HFF-Myc (cell line): ENCODE data around the gene PALD1.
"Not testable (repeated sequence)": the region's sequence is repeated elsewhere in the genome, so short reads cannot be mapped to it uniquely, and the experiment has no call there.

Experiments
- DNase-seq: peaks from one replicate; pipeline ENCODE4 v3.0.0-alpha.2; 2011; ENCODE audit warnings: low read depth; ENCODE audit errors: extremely low read depth
- H3K4me3 ChIP-seq: replicated peaks from 2 replicates; pipeline ENCODE4 v1.5.1; 2011; ENCODE audit warnings: low read depth, mild to moderate bottlenecking, control low read depth, low read length
- TF ChIP-seq, protein P1 (sequence below): IDR thresholded peaks from 2 replicates; pipeline ENCODE4 v1.5.1; 2012; ENCODE audit warnings: mild to moderate bottlenecking, low read depth, low read length, control low read depth; ENCODE audit errors: missing control alignments

PALD1 gene

DNA sequence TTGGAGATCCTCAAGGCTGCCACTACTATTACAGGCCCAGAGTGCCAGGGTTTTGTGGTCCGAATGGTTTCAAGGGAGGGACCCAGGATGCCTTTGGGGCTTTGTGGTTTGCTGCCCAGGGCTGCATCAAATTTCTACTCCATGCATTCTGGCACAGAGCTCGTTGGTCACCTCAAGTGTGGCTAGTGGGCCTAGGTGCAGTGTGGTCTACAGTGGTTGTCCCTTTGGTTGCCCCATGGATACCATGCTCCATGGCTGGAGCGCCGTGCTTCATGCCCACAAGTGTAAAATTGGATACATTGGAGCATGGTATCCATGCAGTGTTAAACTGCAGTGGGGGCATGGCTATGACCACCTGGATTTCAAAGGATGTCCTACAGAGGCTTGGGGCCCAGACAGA lies 129.4 kb downstream of the PALD1 start:
- no peak overlapping the region for H3K4me3 ChIP-seq
- no peak for DNase-seq
- TF ChIP-seq, protein P1, sequence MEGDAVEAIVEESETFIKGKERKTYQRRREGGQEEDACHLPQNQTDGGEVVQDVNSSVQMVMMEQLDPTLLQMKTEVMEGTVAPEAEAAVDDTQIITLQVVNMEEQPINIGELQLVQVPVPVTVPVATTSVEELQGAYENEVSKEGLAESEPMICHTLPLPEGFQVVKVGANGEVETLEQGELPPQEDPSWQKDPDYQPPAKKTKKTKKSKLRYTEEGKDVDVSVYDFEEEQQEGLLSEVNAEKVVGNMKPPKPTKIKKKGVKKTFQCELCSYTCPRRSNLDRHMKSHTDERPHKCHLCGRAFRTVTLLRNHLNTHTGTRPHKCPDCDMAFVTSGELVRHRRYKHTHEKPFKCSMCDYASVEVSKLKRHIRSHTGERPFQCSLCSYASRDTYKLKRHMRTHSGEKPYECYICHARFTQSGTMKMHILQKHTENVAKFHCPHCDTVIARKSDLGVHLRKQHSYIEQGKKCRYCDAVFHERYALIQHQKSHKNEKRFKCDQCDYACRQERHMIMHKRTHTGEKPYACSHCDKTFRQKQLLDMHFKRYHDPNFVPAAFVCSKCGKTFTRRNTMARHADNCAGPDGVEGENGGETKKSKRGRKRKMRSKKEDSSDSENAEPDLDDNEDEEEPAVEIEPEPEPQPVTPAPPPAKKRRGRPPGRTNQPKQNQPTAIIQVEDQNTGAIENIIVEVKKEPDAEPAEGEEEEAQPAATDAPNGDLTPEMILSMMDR: no peak

DNA sequence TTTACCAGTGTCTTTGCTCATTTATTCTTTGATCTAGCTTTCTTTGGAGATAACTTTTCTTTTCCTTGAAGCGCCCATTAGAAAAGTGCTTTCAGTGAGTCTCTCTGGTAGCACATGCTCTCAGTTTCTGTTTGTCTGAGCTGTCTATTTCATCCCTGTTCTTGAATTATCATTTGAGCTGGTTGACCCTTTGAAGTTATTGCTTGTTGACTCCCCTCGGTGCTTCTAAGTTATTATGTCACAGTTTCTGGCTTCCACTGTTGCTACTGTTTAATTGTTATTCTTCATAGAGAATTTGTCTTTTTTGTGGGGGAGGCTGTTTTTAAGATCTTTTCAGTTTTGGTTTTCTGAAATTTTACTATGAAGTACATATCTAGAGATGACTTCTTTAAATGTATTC lies 135.4 kb downstream of the PALD1 start:
- DNase-seq: no peak
- TF ChIP-seq, protein P1: no peak

DNA sequence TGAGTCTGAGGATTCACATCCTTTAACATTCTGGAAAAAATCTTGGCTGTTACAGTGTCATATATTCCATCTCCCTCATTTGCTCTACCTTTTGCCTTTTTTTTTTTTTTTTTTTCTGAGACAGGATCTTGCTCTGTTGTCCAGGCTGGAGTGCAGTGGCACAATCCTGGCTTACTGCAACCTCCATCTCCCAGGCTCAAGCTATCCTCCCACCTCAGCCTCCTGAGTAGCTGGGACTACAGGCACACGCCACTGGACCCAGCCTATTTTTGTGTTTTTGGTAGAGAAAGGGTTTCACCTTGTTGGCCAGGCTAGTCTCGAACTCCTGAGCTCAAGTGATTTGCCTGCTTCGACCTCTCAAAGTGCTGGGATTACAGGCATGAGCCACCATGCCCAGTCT lies 135.8 kb downstream of the PALD1 start:
- not testable (repeated sequence) for H3K4me3 ChIP-seq, DNase-seq

More for the DNA sequence above, 135.4 kb downstream of the PALD1 start:
- H3K4me3 ChIP-seq: no peak overlapping the region

DNA sequence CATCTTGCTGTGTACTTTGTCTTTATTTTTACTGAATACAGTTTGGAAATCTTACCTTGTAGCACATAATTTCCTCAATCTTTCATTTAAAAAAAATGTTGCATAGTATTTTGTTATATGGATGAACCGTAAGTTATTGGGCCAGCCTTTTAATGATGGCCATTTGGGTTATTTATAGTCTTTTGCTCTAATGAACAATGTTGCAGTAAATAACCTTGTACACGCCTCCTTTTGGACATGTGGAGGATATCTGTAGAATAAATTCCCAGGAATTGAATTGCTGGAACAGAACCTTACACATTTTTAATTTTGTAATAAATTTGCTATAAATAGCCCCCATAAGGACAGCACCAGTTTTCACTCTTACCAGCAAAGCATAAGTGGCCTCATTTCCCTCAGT lies 136.6 kb downstream of the PALD1 start:
- H3K4me3 ChIP-seq: no peak overlapping the region
- TF ChIP-seq, protein P1: no peak
- DNase-seq: no peak

DNA sequence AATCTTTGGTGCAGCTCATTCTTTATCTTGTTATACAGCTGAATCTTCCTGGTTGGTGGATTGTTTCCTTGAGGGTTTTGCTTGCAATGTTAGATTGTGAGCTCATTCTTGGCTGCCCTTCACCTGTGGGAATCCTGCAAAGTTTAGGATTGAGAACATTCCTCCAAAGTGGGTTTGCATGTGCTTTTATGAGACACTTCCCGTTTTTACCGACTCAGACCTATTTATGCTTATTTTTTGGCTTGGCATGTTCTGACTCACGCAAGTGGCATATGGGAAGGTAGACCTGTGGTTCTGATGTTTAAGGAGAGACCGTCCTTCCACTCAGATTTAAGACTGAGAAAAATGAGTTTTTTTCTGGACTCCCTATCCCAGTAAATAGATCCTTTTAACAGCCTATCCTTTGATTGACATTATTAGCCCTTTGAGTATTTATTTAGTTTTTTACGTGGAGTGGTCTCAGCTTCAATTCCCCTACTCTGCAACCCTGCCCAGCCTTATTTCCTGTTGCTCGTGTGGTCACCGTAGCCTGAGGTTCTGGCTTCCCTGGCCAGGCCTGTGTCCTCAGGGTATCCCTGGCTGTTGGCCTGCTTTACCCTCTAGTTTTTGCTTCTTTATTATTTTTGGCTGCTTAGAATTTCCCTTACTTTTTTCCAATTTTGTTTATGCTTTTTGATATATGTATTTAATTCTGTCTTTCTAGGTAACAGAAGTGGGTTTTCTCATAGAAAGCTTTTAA lies 137.4 kb downstream of the PALD1 start:
- no peak for DNase-seq
- no peak overlapping the region for H3K4me3 ChIP-seq
- TF ChIP-seq, protein P1: no peak

DNA sequence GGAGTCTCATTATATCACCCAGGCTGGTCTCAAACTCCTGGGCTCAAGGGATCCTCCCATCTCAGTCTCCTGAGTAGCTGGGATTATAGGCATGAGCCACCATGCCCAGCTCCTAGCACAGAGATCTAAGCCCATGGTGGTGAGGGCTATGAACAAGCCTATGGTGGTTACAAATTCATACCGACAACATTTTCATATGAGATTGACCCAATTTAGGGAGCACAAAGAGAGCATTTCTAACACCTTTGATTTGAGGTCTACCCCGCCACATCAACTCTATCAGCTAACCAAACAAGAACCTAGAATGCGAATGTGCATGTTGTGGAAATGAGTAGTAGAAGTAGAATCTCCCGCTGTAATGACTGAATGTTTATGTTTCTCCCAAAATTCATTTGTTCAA lies 138.2 kb downstream of the PALD1 start:
- no peak overlapping the region for H3K4me3 ChIP-seq
- TF ChIP-seq, protein P1: no peak
- no peak for DNase-seq
